NK-92 (cell line): ENCODE results near the gene CPNE8.
"Not testable (repeated sequence)": the region's sequence is repeated elsewhere in the genome, so short reads cannot be mapped to it uniquely, and the experiment has no call there.

ENCODE experiments used
- DNase-seq: peaks from one replicate; lab custom pipeline; 2025; ENCODE audit not compliant: unreplicated experiment; lab: John Stamatoyannopoulos, UW

Gene CPNE8

GRCh38 chr12:38744041-38744440 lies 161.3 kb downstream of the CPNE8 start:
- no peak for DNase-seq

GRCh38 chr12:38742496-38742895 lies 162.9 kb downstream of the CPNE8 start:
- not testable (repeated sequence) for DNase-seq

- DNase-seq = no peak
Measured at GRCh38 chr12:38736821-38737220, 168.6 kb downstream of the CPNE8 start.

GRCh38 chr12:38732761-38733160 lies 172.6 kb downstream of the CPNE8 start:
- no peak for DNase-seq

GRCh38 chr12:38728894-38729293 lies 176.5 kb downstream of the CPNE8 start:
- DNase-seq = no peak

GRCh38 chr12:38721611-38722252 lies 183.7 kb downstream of the CPNE8 start:
- no peak for DNase-seq

GRCh38 chr12:38720661-38721060 lies 184.7 kb downstream of the CPNE8 start:
- no peak for DNase-seq

GRCh38 chr12:38713294-38713693 lies 192.1 kb downstream of the CPNE8 start:
- no peak for DNase-seq

- DNase-seq = no peak
Measured at GRCh38 chr12:38711054-38711453, 194.3 kb downstream of the CPNE8 start.

- no peak for DNase-seq
Measured at GRCh38 chr12:38708466-38708865, 196.9 kb downstream of the CPNE8 start.

GRCh38 chr12:38707648-38708047 lies 197.7 kb downstream of the CPNE8 start:
- no peak for DNase-seq

- DNase-seq = no peak
Measured at GRCh38 chr12:38697289-38697688, 208.1 kb downstream of the CPNE8 start.

- DNase-seq = no peak
Measured at GRCh38 chr12:38695057-38695456, 210.3 kb downstream of the CPNE8 start.

GRCh38 chr12:38691164-38691563 lies 214.2 kb downstream of the CPNE8 start:
- no peak for DNase-seq

GRCh38 chr12:38690646-38691045 lies 214.7 kb downstream of the CPNE8 start:
- no peak for DNase-seq

GRCh38 chr12:38689704-38690103 lies 215.7 kb downstream of the CPNE8 start:
- DNase-seq = no peak

- no peak for DNase-seq
Measured at GRCh38 chr12:38689195-38689594, 216.2 kb downstream of the CPNE8 start.

GRCh38 chr12:38682521-38682920 lies 222.9 kb downstream of the CPNE8 start:
- no peak for DNase-seq

GRCh38 chr12:38669530-38669929 lies 235.9 kb downstream of the CPNE8 start:
- no peak for DNase-seq

GRCh38 chr12:38669081-38669480 lies 236.3 kb downstream of the CPNE8 start:
- no peak for DNase-seq

GRCh38 chr12:38666425-38666824 lies 239.0 kb downstream of the CPNE8 start:
- DNase-seq = no peak

GRCh38 chr12:38664661-38665269 lies 240.6 kb downstream of the CPNE8 start:
- DNase-seq = no peak

- DNase-seq = no peak
Measured at GRCh38 chr12:38662829-38663228, 242.6 kb downstream of the CPNE8 start.
